Brain microvascular endothelial cell (primary cell): ENCODE results near the gene ZFP1.

ENCODE experiments used
- DNase-seq: peaks from one replicate; pipeline ENCODE4 v3.0.0-alpha.2; 2020
- H3K27ac ChIP-seq: fragments of 250-450 bp; sonication (Bioruptor Pico); 2 replicates; pipeline ENCODE4 v1.5.1; 2020; ENCODE audit warnings: mild to moderate bottlenecking, moderate library complexity
- H3K27me3 ChIP-seq: fragments of 250-450 bp; sonication (Bioruptor Pico); replicated peaks from 2 replicates; pipeline ENCODE4 v1.5.1; 2020; ENCODE audit warnings: mild to moderate bottlenecking
- H3K36me3 ChIP-seq: fragments of 250-450 bp; sonication (Bioruptor Pico); replicated peaks from 2 replicates; pipeline ENCODE4 v1.5.1; 2020; ENCODE audit warnings: mild to moderate bottlenecking
- H3K4me3 ChIP-seq: 2 replicates; pipeline ENCODE4 v1.5.1; 2011; ENCODE audit warnings: low read depth, mild to moderate bottlenecking, control low read depth, low read length, moderate library complexity
- CTCF ChIP-seq: IDR thresholded peaks from 2 replicates; pipeline ENCODE4 v1.5.1; 2011; ENCODE audit warnings: low read depth, mild to moderate bottlenecking, moderate library complexity, low read length, control low read depth, inconsistent platforms; ENCODE audit errors: missing control alignments
- in situ Hi-C: cut with HindIII; loops from 2 replicates; pipeline ENCODE4 v1.10.0; 2017; ENCODE audit warnings: low sequenced_read_pairs, low pct_ligation_motif_present

ZFP1 gene

GRCh38 chr16:75181630-75182029 is 33.3 kb downstream of the ZFP1 start:
- in situ Hi-C loops: loop anchor here (25.0 kb wide), 1 partner anchor 231 kb away; no protein-coding TSS in a partner anchor
- H3K36me3 ChIP-seq: no peaks in the 10 kb centered on the region
- no peak for TF ChIP-seq CTCF
- no peak overlapping the region for H3K27ac ChIP-seq
- no peaks in the 10 kb centered on the region for H3K27me3 ChIP-seq
- H3K4me3 ChIP-seq: no peak overlapping the region
- DNase-seq: no peak

DNA sequence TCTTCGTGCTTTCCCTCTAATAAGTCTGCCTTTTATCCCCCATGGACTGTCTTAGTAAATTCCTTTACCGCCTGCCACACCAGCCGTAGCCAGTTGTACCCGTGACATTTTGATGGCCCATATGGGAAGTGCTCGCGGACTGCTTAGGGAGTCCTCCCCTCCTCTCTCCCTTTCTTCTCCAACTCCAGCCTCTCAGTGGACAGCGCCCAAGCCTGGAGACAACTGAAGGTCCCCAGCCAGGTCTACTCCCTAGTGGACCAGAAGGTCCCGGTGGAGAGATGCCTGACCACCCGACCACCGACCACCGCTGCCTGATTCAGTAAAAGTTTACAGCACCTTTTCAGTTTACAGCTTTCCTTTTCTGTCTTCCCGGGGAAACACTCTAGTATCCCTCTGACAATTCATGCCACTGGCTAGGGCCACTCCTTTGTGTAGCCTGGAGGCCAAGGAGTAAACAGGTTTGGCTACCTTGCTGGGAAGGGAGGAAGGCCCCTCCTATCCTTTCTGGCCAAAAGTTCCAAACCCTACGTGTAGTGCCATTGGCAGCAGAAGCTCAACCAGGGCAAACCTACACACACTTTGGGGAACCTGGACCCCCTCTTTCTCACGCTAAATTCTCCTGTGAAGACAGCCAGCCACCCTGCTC is 40.6 kb downstream of the ZFP1 start:
- H3K36me3 ChIP-seq: no peaks in the 10 kb centered on the region
- DNase-seq: no peak
- in situ Hi-C loops: loop anchor here (25.0 kb wide), 1 partner anchor 223 kb away; no protein-coding TSS in a partner anchor
- H3K27me3 ChIP-seq: no peaks in the 10 kb centered on the region
- no peak overlapping the region for H3K27ac ChIP-seq
- TF ChIP-seq CTCF: no peak
- H3K4me3 ChIP-seq: no peak overlapping the region

GRCh38 chr16:75189638-75190245 is 41.4 kb downstream of the ZFP1 start:
- H3K36me3 ChIP-seq: no peaks in the 10 kb centered on the region
- no peaks in the 10 kb centered on the region for H3K27me3 ChIP-seq
- DNase-seq: no peak
- no peak overlapping the region for H3K4me3 ChIP-seq
- in situ Hi-C loops: loop anchor here (25.0 kb wide), 1 partner anchor 223 kb away; no protein-coding TSS in a partner anchor
- TF ChIP-seq CTCF: no peak
- no peak overlapping the region for H3K27ac ChIP-seq

- in situ Hi-C loops: loop anchor here (25.0 kb wide), 1 partner anchor 220 kb away; no protein-coding TSS in a partner anchor
- H3K4me3 ChIP-seq: no peak overlapping the region
- H3K27ac ChIP-seq: no peak overlapping the region
- no peak for DNase-seq
- no peaks in the 10 kb centered on the region for H3K36me3 ChIP-seq
- no peaks in the 10 kb centered on the region for H3K27me3 ChIP-seq
- no peak for TF ChIP-seq CTCF
Measured at GRCh38 chr16:75192606-75193264, 44.4 kb downstream of the ZFP1 start.

DNA sequence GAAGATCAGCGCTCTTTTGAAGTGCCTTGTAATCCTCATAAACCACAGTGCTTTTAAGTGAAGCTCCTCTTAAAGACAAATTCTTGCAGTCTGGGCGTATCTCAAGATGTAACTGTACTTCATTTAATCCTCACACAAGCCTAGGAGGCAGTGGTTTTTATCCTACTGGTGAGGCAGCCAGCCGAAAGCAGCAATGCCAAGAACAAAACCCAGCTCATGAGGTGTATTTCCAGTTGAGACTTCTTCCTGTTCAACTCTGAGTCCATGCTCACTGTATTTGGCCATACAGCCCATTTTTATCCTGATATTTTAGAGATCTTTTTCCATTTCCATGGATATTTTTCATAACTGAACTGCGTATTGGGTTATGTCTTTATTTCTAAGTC is 44.9 kb downstream of the ZFP1 start:
- H3K27me3 ChIP-seq: no peaks in the 10 kb centered on the region
- in situ Hi-C loops: loop anchor here (25.0 kb wide), 1 partner anchor 219 kb away; no protein-coding TSS in a partner anchor
- H3K4me3 ChIP-seq: no peak overlapping the region
- no peaks in the 10 kb centered on the region for H3K36me3 ChIP-seq
- no peak overlapping the region for H3K27ac ChIP-seq
- TF ChIP-seq CTCF: no peak
- no peak for DNase-seq
